Esophagus squamous epithelium (tissue), 4 donors: ENCODE data around the gene CHST14.

Source experiments
- POLR2A ChIP-seq, 4 donors: fragments of 450-650 bp; IDR thresholded peaks; one replicate each; pipeline ENCODE4 v1.6.1; 2017; ENCODE audit warnings: antibody characterized with exemption in 4 of 4, mild to moderate bottlenecking in 4 of 4, moderate library complexity in 3 of 4
- TF ChIP-seq, protein P1 (sequence below), 6 experiments: fragments of 450-650 bp in 4 of 6; fragments of 200-600 bp in 2 of 6; sonication (generic) in 2 of 6; IDR thresholded peaks; one replicate each; pipeline ENCODE4 v1.5.1; 2016 to 2019; ENCODE audit warnings: antibody characterized with exemption in 6 of 6, mild to moderate bottlenecking in 4 of 6, moderate library complexity in 4 of 6

DNA sequence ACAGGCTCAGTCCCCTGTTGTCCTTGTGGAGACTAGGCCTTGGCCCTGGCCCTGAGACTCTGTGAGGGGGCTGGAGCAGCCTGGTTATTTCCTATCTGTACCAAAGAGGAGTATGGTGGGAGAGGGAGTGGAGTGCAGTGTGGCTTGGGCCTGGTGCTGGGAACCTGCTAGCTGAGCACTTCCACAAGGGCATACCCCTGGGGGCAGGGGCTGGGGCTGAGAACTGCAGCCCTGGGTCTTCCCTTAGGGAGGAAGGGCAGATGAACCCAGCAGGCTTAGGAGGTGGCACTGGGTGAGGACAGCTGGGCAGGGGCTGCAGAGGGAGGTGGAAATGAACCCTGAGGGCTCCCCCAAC is 3.5 kb upstream of the CHST14 start:
- TF ChIP-seq, protein P1, sequence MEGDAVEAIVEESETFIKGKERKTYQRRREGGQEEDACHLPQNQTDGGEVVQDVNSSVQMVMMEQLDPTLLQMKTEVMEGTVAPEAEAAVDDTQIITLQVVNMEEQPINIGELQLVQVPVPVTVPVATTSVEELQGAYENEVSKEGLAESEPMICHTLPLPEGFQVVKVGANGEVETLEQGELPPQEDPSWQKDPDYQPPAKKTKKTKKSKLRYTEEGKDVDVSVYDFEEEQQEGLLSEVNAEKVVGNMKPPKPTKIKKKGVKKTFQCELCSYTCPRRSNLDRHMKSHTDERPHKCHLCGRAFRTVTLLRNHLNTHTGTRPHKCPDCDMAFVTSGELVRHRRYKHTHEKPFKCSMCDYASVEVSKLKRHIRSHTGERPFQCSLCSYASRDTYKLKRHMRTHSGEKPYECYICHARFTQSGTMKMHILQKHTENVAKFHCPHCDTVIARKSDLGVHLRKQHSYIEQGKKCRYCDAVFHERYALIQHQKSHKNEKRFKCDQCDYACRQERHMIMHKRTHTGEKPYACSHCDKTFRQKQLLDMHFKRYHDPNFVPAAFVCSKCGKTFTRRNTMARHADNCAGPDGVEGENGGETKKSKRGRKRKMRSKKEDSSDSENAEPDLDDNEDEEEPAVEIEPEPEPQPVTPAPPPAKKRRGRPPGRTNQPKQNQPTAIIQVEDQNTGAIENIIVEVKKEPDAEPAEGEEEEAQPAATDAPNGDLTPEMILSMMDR (IDR thresholded peaks at IDR 0.05), result no peak
- no peak for TF ChIP-seq POLR2A (IDR thresholded peaks at IDR 0.05)
